SK-N-SH treated with all-trans-retinoic acid at 6 μM for 48 hours (cell line): Measurements from ENCODE around the gene DCLRE1C.

Source experiments
- CSDC2 ChIP-seq: fragments of 250-450 bp; sonication (Bioruptor Pico); IDR thresholded peaks from 2 replicates; pipeline ENCODE4 v1.5.0; 2020; ENCODE audit warnings: mild to moderate bottlenecking, moderate library complexity
- ESRRG ChIP-seq: fragments of 250-450 bp; sonication (Bioruptor Pico); IDR thresholded peaks from 2 replicates; pipeline ENCODE4 v1.6.1; 2021; ENCODE audit warnings: mild to moderate bottlenecking
- RARB ChIP-seq: fragments of 250-450 bp; sonication (Bioruptor Pico); IDR thresholded peaks from 2 replicates; pipeline ENCODE4 v1.8.0; 2021; ENCODE audit warnings: mild to moderate bottlenecking, moderate library complexity
- ZNF565 ChIP-seq: fragments of 450-650 bp; formaldehyde crosslinking; conservative IDR thresholded peaks from 2 replicates; pipeline ENCODE4 v1.5.0; 2020; ENCODE audit warnings: low read depth, mild to moderate bottlenecking, moderate library complexity
- TF ChIP-seq, protein P1 (sequence below): fragments of 250-450 bp; sonication (Bioruptor Pico); IDR thresholded peaks from 2 replicates; pipeline ENCODE4 v1.5.1; 2021; ENCODE audit warnings: mild to moderate bottlenecking, moderate library complexity

- TF ChIP-seq, protein P1, sequence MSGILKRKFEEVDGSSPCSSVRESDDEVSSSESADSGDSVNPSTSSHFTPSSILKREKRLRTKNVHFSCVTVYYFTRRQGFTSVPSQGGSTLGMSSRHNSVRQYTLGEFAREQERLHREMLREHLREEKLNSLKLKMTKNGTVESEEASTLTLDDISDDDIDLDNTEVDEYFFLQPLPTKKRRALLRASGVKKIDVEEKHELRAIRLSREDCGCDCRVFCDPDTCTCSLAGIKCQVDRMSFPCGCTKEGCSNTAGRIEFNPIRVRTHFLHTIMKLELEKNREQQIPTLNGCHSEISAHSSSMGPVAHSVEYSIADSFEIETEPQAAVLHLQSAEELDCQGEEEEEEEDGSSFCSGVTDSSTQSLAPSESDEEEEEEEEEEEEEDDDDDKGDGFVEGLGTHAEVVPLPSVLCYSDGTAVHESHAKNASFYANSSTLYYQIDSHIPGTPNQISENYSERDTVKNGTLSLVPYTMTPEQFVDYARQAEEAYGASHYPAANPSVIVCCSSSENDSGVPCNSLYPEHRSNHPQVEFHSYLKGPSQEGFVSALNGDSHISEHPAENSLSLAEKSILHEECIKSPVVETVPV (CRISPR knock-in tag) = no peak
- TF ChIP-seq ESRRG (CRISPR knock-in tag) (no peak), ZNF565 (no peak), RARB (CRISPR knock-in tag) (no peak), CSDC2 (CRISPR knock-in tag) (no peak)
Measured at GRCh38 chr10:14905890-14906289, 48.0 kb downstream of the DCLRE1C start.
